Hematopoietic multipotent progenitor cell treated with erythropoietin and hydrocortisone succinate and interleukin-3 and kit ligand, for 4 days (in vitro differentiated cells): ENCODE data around the gene GRID1.
"Not testable (repeated sequence)": the region's sequence is repeated elsewhere in the genome, so short reads cannot be mapped to it uniquely, and the experiment has no call there.

Experiments used
- DNase-seq: peaks from one replicate; pipeline ENCODE4 v3.0.0-alpha.2; 2015

Gene GRID1

GRCh38 chr10:86058964-86059363 lies 307.6 kb downstream of the GRID1 start:
- DNase-seq: no peak

GRCh38 chr10:86057708-86058107 lies 308.9 kb downstream of the GRID1 start:
- no peak for DNase-seq

DNA sequence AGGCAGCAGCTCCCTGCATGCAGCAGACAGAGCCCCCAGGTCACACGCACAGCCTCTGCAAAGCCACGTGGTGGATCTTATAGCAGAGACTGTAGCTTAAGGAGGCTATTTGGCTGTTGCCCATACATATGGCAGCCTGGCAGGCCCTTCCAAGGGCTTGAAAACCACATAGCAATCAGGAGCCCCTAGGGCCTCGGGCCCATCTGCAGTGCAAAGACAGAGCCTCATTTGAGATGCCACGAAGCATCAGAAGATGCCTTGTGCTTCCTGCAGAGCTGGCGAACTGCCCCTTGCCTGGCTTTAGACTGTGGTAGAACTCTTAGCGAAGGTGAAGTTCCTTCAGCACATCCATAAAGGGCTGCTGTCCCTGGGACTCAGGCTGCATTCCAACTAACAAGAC lies 309.9 kb downstream of the GRID1 start:
- DNase-seq: no peak

GRCh38 chr10:86055928-86056327 lies 310.7 kb downstream of the GRID1 start:
- DNase-seq: no peak

GRCh38 chr10:86053675-86054074 lies 312.9 kb downstream of the GRID1 start:
- no peak for DNase-seq

DNA sequence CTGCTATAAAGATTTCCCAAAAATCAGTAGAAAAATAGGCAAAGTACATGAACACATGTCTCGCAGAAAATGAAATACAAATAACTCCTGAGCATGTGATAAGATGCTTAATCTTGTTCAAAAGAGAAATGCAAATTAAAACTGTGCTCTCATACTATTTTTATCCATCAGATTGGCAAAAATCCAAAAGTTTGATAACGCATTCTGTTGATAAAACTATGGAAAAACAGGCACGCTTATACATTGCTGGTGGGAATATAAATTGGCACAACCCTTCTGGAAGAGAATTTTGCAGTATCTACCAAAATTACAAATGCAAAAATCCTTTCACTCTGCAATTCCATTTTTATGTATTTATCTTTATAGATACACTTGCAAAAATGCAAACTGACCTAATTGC lies 315.0 kb downstream of the GRID1 start:
- DNase-seq: no peak

DNA sequence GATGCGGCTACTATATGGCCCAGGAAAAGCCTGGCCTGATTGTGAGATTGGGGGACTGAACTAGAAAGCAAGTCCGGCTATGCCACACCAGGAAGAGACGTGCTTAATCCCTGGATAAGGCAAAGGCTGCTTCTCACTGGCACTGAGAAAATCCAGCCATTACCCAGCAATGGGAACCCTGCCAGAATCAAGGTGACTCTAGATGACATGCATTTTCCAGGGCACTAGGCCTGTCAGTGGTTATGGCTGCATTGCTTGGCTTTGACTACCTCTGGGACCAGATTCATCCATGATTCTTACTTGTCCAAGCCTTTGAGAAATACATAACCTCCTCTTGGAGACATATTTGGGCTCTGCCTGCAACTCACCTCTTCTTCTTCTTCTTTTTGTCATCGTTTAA lies 317.2 kb downstream of the GRID1 start:
- DNase-seq: no peak

DNA sequence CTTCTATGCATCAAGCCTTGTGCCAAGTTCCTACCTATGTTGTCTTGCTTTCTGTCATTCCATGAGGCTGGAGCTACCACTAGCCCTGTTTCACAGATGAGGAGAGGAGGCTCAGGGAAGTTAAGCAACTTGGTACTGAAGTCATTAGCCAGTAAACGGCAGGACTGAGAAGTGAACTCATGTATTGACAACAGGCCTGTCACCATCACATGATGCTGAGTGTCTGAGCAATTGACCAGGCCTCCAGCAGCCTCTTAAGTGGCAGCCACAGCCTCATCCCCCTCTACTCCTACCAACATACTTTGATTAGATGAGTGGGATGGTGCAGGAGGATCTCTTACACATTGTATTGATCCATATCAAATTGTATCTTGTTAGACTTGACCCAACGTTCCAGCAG lies 317.6 kb downstream of the GRID1 start:
- no peak for DNase-seq

DNA sequence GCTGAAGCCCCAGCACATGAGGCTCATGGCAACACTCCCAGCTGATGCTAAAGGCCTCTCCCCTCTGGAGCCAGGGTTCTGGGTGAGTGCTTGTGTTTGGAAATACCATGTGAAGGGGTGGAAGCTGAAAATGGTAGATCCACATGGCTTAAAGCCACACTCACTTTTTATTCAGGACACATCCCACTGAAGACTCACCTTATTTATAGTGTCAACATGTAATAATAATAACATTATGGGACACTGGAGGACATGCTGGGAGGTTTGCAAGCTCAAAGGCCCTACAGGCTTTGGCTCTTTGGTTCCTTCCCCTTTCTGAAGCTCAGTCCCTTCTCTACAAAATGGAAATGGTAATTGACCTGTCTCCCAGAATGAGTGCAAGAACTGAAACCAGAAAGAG lies 318.0 kb downstream of the GRID1 start:
- DNase-seq: no peak

- peak; percentile 41 for DNase-seq
Measured at GRCh38 chr10:86047588-86047987, 319.0 kb downstream of the GRID1 start.

GRCh38 chr10:86046845-86047460 lies 319.6 kb downstream of the GRID1 start:
- DNase-seq: no peak

DNA sequence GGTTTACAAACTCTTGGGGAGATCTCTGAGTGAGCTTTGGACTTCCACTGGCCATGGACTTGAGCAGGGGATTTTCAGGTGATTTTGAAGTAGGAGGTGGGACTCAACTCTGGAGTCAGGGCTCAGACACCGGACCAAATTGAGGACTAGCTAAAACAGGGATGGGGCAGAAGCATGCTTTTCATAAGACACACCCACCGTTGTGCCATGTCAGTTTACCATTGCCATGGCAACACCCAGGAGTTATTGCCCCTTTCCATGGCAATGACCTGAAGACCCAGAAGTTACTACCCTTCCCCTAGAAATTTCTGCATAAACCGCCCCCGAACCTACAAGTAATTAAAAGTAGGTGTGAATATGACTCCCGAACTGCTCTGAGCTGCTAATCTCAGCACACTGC lies 320.7 kb downstream of the GRID1 start:
- DNase-seq: no peak

DNA sequence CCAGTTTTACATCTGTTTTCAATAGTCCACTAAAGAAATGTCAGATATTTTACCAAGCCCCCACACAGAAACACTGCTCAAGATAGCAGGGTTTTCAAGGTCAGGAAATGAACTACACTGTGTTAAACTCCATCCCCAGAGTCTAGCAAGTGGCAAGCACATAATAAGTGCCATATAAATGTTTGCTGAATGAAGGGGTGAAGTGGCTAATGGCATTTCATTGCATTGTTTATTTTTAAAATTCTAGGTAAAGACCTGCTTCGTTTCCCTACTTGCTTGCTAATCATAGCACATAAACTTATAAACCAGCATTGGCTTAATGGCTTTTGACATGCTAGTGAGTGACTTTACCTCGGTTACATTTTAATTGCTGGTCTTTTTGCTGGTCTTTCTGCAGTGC lies 322.6 kb downstream of the GRID1 start:
- DNase-seq: no peak

DNA sequence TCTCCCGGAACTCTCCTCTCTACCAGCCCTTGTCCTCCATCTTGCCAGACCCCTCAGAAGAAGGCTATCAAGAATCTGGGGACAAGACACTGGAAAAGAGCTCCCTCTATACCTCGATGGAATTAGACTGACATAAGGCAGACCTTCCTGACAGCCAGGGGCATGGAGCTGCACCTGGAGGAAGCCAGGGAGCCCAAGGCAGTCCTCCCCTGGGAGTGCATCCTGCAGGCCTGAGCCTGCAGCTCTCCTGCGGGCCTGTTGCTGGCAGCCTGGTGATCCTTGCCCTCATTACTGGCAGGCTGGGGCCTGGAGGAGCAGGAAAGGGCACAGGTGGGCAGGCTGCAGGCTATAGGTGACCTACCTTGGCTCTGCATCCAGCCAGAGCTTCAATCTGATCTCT lies 323.4 kb downstream of the GRID1 start:
- no peak for DNase-seq

GRCh38 chr10:86042161-86042560 lies 324.4 kb downstream of the GRID1 start:
- DNase-seq: no peak

DNA sequence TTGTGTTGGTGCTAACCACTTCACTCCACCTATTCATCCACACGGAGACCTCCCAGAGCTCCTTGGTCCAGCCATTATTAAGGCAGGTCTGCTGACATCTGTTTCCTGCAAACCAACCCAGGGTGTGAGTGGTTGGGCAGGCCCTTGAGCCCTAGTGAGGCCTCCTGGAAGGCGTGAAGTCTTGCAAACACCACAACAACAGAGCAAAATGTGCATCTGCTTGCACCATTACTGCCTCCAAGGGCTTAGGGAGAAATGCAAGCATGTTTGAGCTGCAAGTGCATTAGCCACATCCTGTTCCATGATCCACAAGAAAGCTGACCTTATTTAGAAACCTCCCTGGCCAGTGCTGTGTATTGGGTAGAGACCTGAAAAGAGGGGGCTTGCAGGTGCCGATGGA lies 325.5 kb downstream of the GRID1 start:
- DNase-seq: no peak

DNA sequence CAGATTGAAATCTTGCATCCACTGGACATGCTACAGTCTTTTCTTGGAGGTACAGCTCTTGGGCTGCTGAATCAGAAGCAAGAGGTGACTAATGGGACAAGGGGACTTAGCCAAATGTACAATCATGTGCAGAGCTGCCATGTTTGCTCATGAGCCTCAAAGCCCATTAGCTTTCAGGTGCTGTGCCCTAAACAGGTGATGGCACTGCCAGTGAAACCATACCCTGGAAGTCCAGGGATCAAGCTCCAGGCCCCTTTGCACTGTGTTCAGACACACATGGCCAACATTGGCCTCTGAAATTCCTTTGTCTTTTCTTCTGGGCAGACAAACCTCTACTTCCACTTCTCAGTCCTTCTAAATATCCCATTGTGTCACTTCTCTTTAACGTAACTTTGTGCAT lies 328.2 kb downstream of the GRID1 start:
- no peak for DNase-seq

- DNase-seq: no peak
Measured at GRCh38 chr10:86037096-86037495, 329.5 kb downstream of the GRID1 start.

GRCh38 chr10:86036544-86036831 lies 330.1 kb downstream of the GRID1 start:
- no peak for DNase-seq

GRCh38 chr10:86035791-86036543 lies 330.6 kb downstream of the GRID1 start:
- no peak for DNase-seq

DNA sequence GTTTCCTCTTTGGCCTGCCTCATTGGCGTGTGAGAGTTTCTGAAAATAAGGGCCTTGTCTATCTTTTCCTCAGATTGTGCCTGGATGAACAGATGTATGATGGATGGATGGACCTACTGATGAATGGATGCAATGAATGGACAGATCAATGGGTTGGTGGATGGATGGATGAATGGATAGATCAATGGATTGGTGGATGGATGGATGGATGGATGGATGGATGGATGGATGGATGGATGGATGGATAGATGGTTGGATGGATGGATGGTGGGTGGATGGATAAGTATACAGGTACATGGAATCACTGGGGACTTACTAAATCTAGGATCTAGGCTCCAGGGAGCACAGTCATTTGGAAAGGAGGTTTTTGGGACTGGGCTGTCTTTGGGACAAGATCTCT lies 331.9 kb downstream of the GRID1 start:
- DNase-seq: no peak

DNA sequence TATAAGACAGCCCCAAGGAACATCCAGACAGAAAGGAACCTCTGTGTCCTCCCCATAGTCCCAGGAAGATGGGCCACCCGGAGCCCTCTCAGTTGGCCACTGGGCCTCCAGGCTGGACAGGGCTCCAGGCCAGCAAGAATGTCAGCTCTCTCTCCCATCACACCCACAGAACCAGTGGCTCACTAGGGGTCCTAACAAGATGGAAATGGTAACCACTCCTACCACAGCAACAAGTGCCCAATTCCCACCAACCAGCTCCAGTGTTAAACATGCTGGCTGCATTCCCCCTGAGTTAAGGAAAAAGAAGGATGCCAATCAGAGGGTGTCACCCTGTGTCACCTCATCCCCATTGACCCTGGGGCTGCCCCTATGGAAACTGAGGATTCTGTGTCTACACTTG lies 333.0 kb downstream of the GRID1 start:
- no peak for DNase-seq

GRCh38 chr10:86032087-86032486 lies 334.5 kb downstream of the GRID1 start:
- not testable (repeated sequence) for DNase-seq

DNA sequence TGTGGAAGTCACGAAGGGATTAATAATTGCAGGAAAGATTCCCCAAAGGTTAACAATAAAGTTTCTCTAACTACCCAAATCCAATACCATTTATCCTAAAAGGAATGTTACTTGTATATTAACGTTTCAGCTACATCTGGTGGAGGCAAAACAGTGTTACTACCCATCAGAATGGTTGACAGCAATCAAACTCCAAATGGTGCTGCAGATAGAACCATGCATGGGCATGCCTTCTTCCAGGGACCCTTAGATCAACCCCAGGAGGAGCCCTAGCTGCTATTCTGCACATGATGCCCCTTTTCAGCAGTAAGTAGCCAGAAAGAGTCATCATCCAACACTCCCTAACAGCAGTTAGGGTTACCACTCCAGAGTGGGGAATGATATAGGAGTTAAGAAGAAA lies 336.3 kb downstream of the GRID1 start:
- DNase-seq: no peak

- no peak for DNase-seq
Measured at GRCh38 chr10:86027346-86027745, 339.2 kb downstream of the GRID1 start.
